Effector memory CD4-positive, alpha-beta T cell (primary cell): ENCODE data around the gene MBNL3.

Experiments used
- DNase-seq, 3 donors: peaks; one replicate each; pipeline ENCODE4 v3.0.0-alpha.2; 2020
- H3K27ac ChIP-seq: 2 replicates; pipeline ENCODE4 v1.7.0; 2013; ENCODE audit warnings: mild to moderate bottlenecking, low read length, moderate library complexity; ENCODE audit not compliant: insufficient read depth, poor library complexity, severe bottlenecking
- H3K27me3 ChIP-seq: replicated peaks from 2 replicates; pipeline ENCODE4 v1.7.0; 2013; ENCODE audit warnings: mild to moderate bottlenecking, low read length; ENCODE audit not compliant: insufficient read depth, control insufficient read depth, poor library complexity, severe bottlenecking
- H3K36me3 ChIP-seq: 2 replicates; pipeline ENCODE4 v1.7.0; 2013; ENCODE audit warnings: mild to moderate bottlenecking, low read length, moderate library complexity; ENCODE audit not compliant: control insufficient read depth, insufficient read depth
- H3K4me1 ChIP-seq: 2 replicates; pipeline ENCODE4 v1.7.0; 2013; ENCODE audit warnings: low read length, mild to moderate bottlenecking; ENCODE audit not compliant: control insufficient read depth, insufficient read depth, poor library complexity, severe bottlenecking
- H3K4me3 ChIP-seq: 2 replicates; pipeline ENCODE4 v1.7.0; 2013; ENCODE audit warnings: low read length, low read depth, mild to moderate bottlenecking; ENCODE audit not compliant: insufficient read depth, poor library complexity, severe bottlenecking
- H3K9me3 ChIP-seq: 2 replicates; pipeline ENCODE4 v1.7.0; 2013; ENCODE audit warnings: mild to moderate bottlenecking, low read length, moderate library complexity; ENCODE audit not compliant: control insufficient read depth

MBNL3 gene

DNA sequence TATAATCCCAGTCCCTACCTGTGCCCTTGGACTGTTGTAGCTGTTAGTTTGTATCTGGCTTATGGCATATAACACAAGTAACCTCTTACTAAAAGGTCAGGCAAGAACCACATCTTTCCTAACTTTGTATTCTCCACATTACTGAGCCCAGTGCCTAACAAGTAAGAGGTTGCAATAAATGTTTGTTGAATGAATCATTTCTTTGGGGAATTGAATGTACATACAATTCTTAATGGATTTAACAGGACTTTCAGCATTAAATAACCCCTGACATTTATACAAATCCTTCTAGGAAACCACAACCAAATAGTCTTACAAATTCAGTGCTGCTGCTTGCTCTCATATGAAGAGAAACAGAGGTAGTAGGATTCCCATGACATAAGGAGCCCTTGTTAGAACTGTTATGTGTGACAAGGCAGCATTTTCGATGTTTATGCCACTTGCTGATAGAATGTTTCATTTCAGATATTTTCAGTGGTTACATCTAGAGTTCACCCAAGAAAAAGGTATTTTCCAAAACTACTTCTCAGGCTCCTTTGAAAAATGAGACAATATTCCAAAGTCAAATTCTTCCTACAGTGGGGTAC, 62.0 kb downstream of the MBNL3 start:
- H3K36me3 ChIP-seq, result no peaks in the 10 kb centered on the region

DNA sequence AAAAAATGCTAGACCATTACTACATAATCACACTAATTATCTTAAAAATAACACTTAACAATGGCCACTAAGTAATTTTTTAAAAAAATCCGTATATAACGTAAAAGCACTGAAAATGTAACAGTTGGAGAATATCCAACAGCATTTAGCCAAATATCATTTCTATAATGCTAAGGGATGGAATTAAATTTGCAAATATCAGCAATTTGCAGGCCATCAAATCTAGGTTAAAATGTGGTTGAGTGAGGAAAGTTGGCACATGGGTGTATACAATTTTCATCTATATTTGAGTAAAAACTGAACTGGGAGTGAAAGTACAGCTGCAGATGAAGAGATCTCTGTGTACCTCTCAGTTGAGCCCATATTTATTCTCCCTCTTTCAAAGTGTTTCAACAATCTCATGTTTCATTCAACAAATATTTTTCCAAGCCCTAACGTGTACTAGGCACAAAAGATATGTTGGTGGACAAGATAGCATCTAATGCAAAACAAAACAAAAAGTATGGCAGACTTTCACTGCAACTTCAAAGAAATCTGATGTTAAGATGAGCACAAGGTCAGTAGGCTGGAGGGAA, 63.0 kb downstream of the MBNL3 start:
- H3K4me3 ChIP-seq, result no peak overlapping the region
- no peaks in the 10 kb centered on the region for H3K36me3 ChIP-seq
- no peak for DNase-seq
- H3K4me1 ChIP-seq, result no peaks in the 10 kb centered on the region
- H3K9me3 ChIP-seq, result no peaks in the 10 kb centered on the region
- H3K27me3 ChIP-seq, result no peaks in the 10 kb centered on the region
- H3K27ac ChIP-seq, result no peak overlapping the region

More for the DNA sequence above, 62.0 kb downstream of the MBNL3 start:
- Histone ChIP-seq H3K27me3 (no peaks in the 10 kb centered on the region), H3K9me3 (no peaks in the 10 kb centered on the region), H3K27ac (no peak overlapping the region), H3K4me3 (no peak overlapping the region), H3K4me1 (no peaks in the 10 kb centered on the region)
- DNase-seq, result no peak

DNA sequence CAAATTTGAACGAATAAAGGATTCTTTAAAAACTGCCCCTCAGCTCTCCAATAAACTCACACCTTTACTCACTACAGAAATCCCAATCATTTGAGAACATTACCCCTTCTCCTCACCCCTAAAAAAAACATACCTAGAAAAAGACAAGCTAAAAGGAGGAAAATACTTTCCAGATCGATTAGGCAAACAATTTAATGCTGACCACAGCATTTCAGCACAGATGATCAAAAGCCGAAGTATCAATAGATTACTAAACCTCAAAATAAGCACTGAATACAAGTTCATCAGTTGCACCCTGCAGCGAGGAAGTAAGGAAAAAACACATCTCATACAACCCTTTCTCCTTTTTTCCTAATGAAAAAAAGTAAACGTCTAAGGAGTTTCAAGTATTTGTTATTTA, 65.5 kb downstream of the MBNL3 start:
- no peak overlapping the region for H3K4me3 ChIP-seq
- H3K27ac ChIP-seq, result no peak overlapping the region
- DNase-seq, result no peak
- H3K9me3 ChIP-seq, result no peaks in the 10 kb centered on the region
- H3K4me1 ChIP-seq, result no peaks in the 10 kb centered on the region
- H3K36me3 ChIP-seq, result no peaks in the 10 kb centered on the region
- no peaks in the 10 kb centered on the region for H3K27me3 ChIP-seq

DNA sequence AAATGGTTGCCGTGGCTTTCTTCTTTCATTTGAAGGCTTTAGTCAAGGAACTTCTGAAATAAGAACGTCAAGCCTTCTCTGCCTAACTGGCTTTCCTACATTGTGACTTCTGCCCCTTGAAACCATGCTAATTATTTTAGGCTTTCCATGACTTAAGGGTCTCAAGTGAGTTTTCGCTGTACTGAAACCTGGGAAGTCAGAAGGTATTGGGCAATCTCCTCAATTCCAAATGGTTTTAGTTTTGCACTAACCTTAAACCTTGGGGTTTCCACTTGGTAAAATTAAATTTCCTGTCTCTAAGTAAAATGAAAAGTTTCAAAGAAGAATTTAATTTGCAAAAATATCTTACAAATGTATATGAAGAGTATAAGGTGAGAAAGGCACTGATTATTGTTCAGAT, 73.8 kb downstream of the MBNL3 start:
- no peak for DNase-seq
- H3K4me1 ChIP-seq, result no peaks in the 10 kb centered on the region
- no peaks in the 10 kb centered on the region for H3K9me3 ChIP-seq
- H3K27ac ChIP-seq, result no peak overlapping the region
- no peaks in the 10 kb centered on the region for H3K36me3 ChIP-seq
- no peak overlapping the region for H3K4me3 ChIP-seq
- H3K27me3 ChIP-seq, result no peaks in the 10 kb centered on the region

DNA sequence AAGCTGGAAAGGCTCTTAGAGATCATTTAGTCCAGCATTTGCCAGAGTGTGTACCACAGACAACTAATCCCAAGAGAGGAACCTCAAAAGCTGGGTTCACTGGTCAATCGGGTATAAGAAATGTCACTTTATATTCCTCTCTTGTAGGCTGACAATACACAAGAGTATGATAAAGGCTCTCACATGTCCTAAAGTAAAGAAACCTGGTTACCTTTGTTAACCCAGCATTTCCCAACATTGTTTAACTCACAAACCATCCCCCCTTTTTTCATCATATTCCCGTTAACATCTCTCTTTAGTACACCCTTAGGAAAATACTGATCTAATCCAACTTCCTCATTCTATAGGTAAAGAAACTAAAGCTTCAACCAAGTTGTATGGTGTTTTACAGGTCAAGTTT, 74.4 kb downstream of the MBNL3 start:
- no peaks in the 10 kb centered on the region for H3K4me1 ChIP-seq
- no peaks in the 10 kb centered on the region for H3K9me3 ChIP-seq
- no peak for DNase-seq
- H3K27ac ChIP-seq, result no peak overlapping the region
- H3K4me3 ChIP-seq, result no peak overlapping the region
- H3K36me3 ChIP-seq, result no peaks in the 10 kb centered on the region
- no peaks in the 10 kb centered on the region for H3K27me3 ChIP-seq

DNA sequence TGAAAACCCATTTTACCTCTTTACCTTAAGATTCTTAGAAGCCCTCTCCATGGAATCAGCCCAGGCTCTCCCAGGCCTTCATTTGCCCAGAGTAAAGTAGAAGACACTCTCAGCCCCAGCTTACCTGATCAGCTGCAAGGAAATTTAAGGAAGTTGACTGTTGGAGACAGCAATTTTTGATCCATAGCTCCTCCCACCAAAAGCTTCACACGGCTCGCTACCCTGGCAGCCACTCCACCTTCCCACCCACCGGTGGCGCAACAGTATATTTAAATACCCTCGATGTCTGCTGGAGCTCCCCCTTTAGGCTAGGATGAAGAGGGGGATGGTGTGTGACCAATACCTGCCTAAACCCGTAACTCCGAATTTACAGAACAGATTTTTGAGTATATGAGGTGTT, 75.4 kb downstream of the MBNL3 start:
- no peak overlapping the region for H3K4me3 ChIP-seq
- no peak for DNase-seq
- no peak overlapping the region for H3K27ac ChIP-seq
- H3K9me3 ChIP-seq, result no peaks in the 10 kb centered on the region
- H3K4me1 ChIP-seq, result no peaks in the 10 kb centered on the region
- H3K27me3 ChIP-seq, result no peaks in the 10 kb centered on the region
- no peaks in the 10 kb centered on the region for H3K36me3 ChIP-seq

DNA sequence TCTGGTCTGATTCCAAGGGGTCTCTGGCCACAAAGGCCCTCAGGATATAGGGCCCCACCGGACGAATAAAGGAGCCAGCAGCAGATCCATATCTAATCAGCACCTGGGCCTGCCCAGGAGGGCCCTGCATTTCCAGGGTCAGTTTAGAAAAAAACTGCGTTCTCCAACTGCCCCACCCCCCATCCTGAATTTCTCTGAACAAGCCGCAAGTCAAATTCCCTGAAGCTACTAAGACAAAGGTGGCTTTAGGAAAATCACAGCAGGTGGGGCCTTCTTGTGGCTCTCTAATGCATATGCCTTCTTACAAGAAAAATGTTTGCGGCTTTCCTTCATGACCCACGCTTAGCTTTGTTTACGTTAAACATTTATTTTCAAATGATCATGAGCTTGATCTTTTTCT, 76.6 kb downstream of the MBNL3 start:
- Histone ChIP-seq H3K36me3 (no peaks in the 10 kb centered on the region), H3K27me3 (no peaks in the 10 kb centered on the region), H3K4me1 (no peaks in the 10 kb centered on the region), H3K9me3 (no peaks in the 10 kb centered on the region), H3K4me3 (no peak overlapping the region), H3K27ac (no peak overlapping the region)
- DNase-seq, result no peak

DNA sequence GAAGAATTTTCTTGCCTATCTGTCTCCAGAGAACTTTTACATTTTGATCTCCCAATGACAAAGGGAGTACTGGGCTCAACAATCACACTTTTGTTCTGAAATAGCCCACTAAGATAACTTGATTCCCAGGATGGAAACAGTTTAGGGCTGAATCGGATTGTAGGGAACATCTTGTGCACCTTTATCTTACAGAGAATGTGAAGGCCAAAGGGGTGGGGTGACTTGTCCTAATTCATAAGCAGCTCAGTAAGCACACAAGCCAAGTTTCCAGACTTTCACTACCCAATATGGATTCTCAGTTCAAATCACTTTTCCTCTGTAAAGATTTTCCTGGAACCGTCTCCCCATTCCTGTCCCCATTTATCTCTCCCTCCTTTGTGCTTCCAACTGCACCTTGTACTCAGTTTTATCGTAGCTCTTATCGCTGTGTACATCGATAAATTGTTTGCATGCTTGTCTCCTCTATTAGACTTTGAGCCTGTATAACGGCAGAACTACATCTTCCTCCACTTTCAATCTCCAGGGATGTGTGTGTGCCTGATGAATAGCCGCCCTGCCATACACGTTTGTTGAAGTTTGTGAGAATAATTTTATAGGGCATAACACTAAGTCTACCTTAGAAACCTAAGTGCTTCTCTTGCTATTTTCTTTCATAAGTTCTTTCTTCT, 77.4 kb downstream of the MBNL3 start:
- H3K27ac ChIP-seq, result no peak overlapping the region
- H3K36me3 ChIP-seq, result no peaks in the 10 kb centered on the region
- H3K27me3 ChIP-seq, result no peaks in the 10 kb centered on the region
- no peak for DNase-seq
- no peaks in the 10 kb centered on the region for H3K4me1 ChIP-seq
- no peak overlapping the region for H3K4me3 ChIP-seq
- H3K9me3 ChIP-seq, result no peaks in the 10 kb centered on the region

DNA sequence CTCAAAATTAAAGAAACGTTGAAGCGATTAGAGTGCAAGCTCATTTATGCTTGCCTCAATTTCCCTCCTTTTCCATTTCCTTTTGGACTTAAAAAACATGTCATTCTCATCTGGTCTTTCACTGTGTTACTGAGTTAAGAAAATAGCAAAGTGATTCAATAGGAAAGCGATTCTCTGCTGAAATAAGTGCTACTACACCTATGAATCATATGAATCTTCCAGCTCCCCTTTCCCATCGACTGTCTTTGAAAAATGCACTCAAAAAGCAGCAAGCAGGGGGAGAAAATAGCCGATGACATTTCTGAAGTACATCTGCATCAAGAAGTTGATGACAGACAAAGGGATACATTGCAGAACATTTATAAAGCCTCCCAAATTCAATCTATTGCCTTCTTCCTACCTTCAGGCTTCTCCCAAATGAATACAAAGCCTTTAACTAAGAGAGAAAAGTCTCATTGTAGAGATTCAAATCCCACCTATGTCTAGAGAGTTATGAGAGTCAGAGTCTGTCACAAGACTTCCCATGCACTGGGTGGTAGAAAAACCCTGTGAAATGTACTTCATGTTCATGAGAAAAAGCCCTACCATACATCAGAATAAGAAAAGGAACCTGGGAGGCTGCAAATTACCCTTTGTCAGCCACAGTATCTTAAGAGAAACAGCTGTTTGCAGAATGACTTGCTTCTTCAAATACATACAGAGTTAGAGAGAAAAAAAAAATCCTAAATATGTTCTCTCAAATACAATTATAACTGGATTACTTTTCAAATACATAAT, 78.9 kb downstream of the MBNL3 start:
- Histone ChIP-seq H3K27ac (no peak overlapping the region), H3K4me3 (no peak overlapping the region), H3K9me3 (no peaks in the 10 kb centered on the region), H3K36me3 (no peaks in the 10 kb centered on the region), H3K4me1 (no peaks in the 10 kb centered on the region), H3K27me3 (no peaks in the 10 kb centered on the region)
- DNase-seq, result no peak

DNA sequence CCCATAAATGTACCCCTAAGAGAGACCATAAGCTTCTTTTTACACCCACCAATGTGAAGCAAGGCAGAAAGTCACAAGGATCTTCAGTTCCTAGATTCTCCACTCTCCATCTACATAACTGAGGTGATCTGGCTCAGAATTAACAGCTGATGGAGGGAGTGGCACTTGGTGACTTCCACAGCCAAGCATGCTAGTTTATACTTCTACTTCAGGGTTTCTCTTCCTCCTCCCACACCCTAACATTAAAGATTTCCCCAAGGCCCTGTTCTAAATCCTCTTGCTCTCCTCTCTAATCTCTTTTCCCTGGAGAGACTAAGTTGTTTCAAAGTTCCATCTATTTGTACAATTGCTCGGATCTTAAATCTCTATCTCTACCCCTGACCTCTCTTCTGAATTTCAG, 81.1 kb downstream of the MBNL3 start:
- no peaks in the 10 kb centered on the region for H3K27me3 ChIP-seq
- no peak overlapping the region for H3K27ac ChIP-seq
- H3K4me3 ChIP-seq, result no peak overlapping the region
- H3K36me3 ChIP-seq, result no peaks in the 10 kb centered on the region
- DNase-seq, result no peak
- no peaks in the 10 kb centered on the region for H3K4me1 ChIP-seq
- no peaks in the 10 kb centered on the region for H3K9me3 ChIP-seq
